HG02981 (cell line): Measurements from ENCODE around the gene ATP23.

Source experiments
- ATAC-seq: cut with Tn5 transposase; IDR thresholded peaks from one replicate; pipeline ENCODE4 v1.9.1; 2021; ENCODE audit warnings: mild to moderate bottlenecking, moderate library complexity; ENCODE audit not compliant: unreplicated experiment

ATP23 gene

GRCh38 chr12:57966536-57966935, 25.2 kb downstream of the ATP23 start:
- no peak for ATAC-seq

- ATAC-seq, result no peak
Observed at GRCh38 chr12:57983146-57983857, 41.9 kb downstream of the ATP23 start.

DNA sequence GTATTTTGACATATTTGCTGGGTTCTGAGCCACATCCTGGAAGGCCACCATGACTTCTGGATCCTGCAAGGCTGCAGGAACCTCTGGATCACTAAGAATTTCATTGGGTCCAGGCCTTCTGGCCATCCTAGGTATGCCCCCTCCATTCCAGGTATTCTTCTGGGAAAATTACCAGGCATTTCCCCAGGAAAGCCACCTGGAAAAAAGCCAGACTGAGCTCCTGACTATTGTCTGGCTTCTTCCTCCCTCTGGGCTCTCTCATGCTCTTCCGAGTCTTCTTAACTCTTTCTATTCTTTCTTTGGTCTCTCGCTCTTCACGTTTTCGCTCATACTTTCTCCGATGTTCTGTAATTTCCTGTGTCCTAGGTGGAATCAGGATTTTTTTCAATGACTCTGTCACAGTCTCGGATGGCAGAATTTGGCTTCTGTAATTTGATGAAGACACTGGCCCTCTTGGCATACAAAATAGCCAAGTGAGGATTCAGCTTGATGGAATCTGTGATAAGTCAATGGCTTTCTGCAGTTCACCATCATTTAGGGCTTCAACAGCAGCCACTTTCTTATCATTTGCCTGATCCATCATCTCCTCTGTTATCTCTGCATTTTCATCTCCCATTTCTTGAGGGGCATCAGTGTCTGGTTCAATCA, 42.6 kb downstream of the ATP23 start:
- ATAC-seq, result no peak

DNA sequence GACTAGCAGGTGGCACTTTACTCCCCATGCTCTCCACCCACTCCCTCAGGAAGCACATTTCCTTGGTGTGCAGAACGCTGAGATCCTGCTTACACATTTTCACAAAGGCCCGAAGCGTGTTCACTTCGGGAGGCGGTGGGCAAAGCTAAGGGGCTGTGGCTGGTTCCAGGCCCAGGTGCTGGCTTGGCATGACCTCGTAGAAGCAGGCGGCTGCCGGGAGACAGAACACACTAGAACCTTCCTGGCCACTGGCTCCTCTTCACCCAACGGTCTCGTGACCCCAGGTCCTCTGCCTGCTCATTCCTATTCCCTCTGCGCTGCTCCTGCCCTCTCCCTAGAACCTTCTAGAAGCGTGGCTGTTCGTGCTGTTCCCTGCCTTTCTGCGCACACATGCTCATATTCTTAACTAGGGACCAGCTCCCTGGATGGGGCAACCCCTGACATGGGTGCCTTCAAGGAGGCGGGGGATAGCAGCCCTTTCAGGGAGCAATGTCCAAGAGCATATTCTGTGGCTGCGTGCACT, 43.3 kb downstream of the ATP23 start:
- no peak for ATAC-seq

DNA sequence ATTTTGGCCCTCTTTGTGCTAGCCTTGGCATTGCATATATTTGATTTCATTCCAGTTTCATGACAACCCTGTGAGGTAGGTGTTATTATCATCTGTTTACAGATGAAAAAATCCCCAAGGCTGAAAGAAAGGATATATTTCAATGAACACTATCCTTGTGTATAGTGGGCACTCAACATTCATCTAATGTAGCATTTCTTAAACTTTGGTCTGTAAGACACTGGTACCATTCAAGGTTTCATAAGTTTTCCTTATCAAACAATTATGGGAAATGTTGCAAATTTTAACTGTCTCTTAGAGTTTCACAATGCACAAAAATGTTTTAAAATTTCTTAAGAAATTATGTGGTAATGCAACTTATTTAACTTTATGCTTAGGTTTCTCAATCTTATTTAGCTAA, 44.3 kb downstream of the ATP23 start:
- no peak for ATAC-seq

- ATAC-seq, result no peak
Observed at GRCh38 chr12:57989838-57990237, 48.5 kb downstream of the ATP23 start.

GRCh38 chr12:57990241-57990883, 49.0 kb downstream of the ATP23 start:
- no peak for ATAC-seq

- ATAC-seq, result no peak
Observed at GRCh38 chr12:57992001-57992400, 50.6 kb downstream of the ATP23 start.

DNA sequence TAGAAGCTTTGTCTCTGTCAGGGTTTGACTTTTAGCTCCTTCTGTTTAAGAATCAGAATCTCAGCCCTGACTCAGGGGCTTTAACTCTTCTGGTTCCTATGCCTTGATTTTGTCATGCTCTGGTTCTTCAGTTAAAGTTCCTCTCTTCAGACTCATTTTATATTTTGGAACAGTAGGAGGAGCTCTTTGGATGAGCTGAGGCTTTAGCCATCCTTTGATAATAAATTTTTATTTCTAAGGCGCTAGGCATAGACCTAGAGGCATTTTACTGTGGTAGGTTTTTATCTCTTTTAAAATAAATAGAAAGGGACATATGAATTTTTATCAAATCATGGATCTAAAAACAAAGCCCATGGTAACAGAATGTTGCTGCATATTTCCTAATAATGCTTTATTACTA, 51.7 kb downstream of the ATP23 start:
- ATAC-seq, result no peak

GRCh38 chr12:57993834-57994233, 52.5 kb downstream of the ATP23 start:
- no peak for ATAC-seq

- ATAC-seq, result no peak
Observed at GRCh38 chr12:57996520-57996919, 55.2 kb downstream of the ATP23 start.

- ATAC-seq, result no peak
Observed at GRCh38 chr12:57998251-57998650, 56.9 kb downstream of the ATP23 start.

GRCh38 chr12:58000499-58000898, 59.1 kb downstream of the ATP23 start:
- no peak for ATAC-seq

DNA sequence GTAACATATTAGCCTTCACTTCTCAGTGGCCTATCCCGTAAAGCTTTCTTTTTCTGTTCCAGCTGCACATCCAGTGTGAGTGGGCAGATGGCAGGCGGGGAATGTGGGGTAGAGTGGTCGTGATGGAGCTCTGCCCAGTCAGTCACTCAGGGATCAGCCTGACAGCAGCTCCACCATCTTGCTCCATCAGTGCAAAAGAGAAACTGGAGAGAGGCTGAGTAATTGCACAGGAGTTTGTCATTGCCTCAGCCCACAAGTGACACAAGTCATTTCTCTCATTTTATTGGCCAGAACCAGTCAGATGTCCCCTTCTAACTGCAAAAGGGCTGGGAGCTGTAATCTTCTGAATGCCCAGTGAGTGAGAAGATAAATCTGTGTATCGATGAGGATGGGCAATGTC, 66.5 kb downstream of the ATP23 start:
- no peak for ATAC-seq

GRCh38 chr12:58008634-58009033, 67.3 kb downstream of the ATP23 start:
- ATAC-seq, result no peak
